ENCODE data around the gene MTA3.
"Not testable (repeated sequence)": the region's sequence is repeated elsewhere in the genome, so short reads cannot be mapped to it uniquely, and the experiment has no call there.

Gene MTA3

DNA sequence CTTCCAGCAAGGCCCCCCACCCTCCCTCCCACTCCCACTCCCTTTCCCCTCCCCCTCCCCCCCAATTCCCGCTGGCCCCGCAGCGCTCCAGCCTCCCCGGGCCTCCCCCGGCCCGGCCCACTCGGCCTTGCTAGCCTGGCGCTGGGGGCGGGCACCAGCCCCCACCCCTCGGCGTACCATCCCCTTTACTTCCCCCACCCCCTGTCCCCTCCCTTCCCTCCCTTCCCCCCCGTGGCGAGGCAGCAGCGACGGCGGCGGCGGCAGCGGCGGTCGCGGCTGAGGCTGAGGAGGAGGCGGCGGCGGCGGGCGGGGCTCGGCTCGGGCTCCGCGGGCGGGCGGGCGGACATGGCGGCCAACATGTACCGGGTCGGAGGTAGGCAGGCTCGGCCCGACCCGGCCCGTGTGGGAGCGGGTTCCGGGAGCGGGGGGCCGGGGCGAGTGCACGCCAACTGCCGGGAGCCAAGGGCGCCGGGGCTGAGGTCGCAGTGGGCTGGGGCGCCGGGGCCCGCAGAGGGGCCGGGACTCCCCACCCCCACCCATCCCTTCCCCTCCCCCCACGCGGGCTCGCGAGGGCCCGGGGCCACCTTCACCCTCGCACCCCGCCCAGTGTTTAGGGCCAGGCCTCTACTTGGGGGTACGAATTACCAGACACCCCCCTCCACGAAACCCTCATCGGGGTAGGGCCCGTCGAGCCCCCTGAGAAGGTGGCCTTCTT lies at the start of gene MTA3:
Gene MTA3, plus strand, starts transcription at position 232 of the 715 bp plus-strand sequence. Its CDS starts 114 bp downstream, at position 346.
- DNase-seq, result no peak

DNA sequence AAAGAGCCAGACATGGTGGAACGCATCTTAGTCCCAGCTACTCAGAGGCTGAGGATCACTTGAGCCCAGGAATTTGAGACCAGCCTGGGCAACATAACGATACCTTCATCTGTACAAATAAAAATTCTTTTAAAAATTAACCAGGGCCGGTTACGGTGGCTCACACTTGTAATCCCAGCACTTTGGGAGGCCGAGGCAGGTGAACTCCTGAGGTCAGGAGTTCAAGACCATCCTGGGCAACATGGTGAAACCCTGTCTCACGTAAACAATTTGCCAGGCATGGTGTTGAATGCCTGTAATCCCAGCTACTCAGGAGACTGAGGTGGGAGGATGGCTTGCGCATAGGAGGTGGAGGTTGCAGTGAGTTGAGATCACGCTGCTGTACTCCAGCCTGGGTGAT lies 48.8 kb upstream of the MTA3 start:
- no peak for DNase-seq

DNA sequence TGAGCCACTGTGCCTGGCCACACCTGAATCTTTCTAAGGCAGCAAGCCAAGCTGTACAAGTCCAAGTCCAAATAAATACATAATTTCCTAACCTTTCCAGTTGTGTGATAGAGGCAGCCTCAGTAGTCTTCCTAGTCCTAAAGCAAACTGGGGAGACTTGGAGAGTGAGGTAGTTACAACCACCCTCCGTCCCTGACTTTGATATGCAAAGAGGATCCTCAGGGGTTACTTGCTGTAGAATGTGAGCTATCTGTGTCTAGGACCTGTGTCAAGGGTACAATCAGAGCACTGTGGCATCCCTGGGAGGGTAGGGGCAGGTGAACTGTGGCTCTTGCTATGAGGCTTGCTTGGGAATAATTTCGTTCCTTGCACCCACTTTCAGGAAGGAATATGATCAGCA lies 46.4 kb upstream of the MTA3 start:
- DNase-seq, result no peak

DNA sequence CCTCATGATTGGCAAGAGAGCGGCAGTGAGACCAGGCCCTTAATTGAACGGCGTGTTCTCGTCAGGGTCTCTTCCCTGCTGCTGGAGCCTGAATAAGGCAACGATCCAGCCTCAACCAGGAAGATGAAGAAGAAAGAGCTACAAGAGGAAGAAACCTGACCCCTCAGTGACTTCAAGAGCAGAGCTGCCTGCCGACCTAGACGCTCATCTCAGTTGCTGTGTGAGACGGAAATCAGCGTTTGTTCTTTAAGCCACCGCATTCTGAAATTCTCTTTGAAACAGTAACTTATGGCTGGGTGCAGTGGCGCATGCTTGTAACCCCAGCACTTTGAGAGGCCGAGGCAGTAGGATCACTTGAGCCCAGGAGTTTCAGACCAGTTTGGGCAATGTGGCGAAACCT lies 45.1 kb upstream of the MTA3 start:
- DNase-seq, result no peak

DNA sequence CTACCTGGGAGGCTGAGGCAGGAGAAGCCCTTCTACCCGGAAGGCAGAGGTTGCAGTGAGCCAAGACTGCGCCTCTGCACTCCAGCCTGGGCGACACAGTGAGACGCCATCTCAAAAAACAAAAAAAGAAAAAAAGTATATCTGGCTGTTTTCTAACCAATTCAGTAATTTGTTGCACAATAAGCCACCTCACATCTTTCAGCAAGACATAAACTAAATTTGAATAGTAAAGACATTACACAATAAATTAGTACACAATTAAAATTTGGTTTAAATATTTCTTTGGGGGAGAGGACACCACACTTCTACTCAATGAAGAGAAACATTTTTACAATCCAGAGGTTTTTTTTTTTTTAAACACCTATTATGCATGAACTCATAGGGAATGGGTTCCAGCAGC lies 36.0 kb upstream of the MTA3 start:
- DNase-seq, result no peak

DNA sequence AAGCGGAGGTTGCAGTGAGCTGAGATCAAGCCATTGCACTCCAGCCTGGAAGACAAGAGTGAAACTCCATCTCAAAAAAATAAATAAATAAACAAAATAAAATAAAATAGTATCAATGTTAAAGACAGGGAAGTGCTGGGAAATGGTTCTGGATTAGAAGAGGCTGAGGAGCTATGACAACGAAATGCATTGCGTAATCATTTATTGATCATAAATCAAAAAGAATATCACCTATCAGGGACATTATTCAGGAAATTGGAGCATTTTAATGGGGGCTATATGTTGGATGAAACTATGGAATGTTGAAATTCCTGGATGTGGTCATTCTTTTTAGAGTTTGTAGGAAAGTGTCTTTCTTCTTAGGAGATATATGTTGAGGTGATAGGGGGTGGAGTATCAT lies 30.9 kb upstream of the MTA3 start:
- DNase-seq, result no peak

DNA sequence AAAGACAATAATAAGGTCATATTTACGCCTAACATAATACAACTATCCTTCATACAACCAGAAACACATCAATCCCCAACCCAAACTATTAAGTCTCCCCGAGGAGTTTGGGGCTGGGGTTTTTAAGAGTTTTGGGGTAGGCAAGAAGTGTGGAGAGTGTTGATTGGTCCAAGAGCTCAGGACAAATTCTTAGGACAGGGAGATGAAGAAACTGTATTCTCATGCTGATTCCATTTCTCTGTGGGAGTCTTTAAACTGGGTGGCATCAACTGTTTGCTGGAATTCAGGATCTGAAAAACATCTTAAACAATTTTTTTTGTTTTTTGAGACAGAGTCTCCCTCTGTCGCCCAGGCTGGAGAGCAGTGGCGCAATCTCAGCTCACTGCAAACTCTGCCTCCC lies 25.6 kb upstream of the MTA3 start:
- DNase-seq, result no peak

GRCh38 chr2:42545023-42545721 lies 23.3 kb upstream of the MTA3 start:
- no peak for DNase-seq

DNA sequence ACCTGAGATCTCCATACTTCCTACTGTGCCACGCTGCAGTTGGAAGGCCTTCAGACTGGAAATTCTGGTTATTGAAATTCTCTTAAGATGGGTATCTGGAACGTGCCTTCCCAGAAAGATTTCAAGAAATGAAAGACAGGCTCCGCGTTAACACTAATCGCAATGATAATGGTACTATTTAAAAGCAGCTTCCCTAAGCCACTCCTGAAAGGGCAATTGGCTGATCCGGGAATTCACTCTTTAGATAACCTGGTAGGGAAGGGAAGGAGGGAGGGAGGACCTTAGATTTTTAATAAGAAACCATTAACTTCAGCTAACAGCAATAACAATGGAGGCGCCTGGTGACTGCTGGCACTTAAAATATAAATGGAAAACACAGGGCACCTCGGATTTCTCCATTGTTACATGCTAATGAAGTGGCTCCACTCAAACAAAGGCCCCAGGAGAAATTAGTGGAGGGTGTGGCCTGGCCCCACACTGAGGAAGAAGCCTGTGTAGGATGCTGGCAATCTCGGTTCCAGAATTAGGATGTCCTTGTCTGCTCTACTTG lies 22.5 kb upstream of the MTA3 start:
- no peak for DNase-seq

- DNase-seq, result no peak
Measured at GRCh38 chr2:42547014-42547413, 21.4 kb upstream of the MTA3 start.

DNA sequence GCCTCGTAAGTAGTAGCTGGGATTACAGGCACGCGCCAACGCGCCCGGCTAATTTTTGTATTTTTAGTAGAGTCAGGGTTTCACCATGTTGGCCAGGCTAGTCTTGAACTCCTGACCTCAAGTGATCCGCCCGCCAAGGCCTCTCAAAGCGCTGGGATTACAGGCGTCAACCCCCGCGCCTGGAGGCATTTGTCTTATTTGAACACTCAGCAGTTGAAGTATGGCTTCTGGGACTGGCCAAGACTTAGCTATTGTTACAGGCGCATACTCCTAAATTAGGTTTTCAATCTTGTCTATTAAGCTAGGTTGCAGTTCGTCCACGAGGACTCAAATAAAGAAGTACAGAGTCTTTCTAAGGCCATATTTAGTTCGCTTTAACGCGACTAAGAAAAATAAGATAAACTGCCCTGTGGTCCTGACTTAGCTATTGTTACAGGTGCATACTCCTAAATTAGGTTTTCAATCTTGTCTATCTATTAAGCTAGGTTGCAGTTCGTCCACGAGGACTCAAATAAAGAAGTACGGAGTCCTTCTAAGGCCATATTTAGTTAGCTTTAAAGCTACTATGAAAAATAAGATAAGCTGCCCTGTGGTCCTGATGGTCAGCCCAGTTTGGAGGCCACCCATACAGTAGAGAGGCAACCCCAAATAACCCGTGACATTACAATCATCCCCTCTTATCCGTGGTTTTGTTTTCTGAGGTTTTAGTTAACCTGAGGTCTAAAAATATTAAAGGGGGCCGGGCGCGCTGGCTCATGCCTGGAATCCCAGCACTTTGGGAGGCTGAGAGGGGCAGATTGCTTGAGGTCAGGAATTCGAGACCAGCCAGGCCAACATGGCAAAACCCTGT lies 20.8 kb upstream of the MTA3 start:
- no peak for DNase-seq

GRCh38 chr2:42550870-42551269 lies 17.6 kb upstream of the MTA3 start:
- DNase-seq, result no peak

- no peak for DNase-seq
Measured at GRCh38 chr2:42554392-42554791, 14.0 kb upstream of the MTA3 start.

GRCh38 chr2:42556315-42556890 lies 12.0 kb upstream of the MTA3 start:
- DNase-seq, result no peak

DNA sequence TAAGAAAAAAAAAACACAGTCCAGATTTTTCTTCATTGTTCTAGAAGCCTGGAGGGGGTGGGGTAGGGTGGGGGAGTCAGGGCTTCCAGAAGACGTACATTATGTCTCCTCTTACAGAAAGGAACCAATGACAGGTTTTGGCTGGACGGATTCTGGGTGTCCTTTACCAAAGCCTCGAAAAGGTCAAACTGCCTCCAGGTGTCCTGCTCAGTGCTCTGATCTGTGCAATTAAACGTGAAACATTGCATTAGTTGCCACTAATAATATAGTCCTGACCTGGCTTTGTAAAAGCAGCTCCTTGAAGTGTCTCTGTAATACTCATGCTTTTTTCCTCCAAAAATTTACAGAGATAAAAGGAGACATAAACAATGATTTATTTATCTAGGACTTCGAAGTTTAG lies 11.1 kb upstream of the MTA3 start:
- DNase-seq, result no peak

DNA sequence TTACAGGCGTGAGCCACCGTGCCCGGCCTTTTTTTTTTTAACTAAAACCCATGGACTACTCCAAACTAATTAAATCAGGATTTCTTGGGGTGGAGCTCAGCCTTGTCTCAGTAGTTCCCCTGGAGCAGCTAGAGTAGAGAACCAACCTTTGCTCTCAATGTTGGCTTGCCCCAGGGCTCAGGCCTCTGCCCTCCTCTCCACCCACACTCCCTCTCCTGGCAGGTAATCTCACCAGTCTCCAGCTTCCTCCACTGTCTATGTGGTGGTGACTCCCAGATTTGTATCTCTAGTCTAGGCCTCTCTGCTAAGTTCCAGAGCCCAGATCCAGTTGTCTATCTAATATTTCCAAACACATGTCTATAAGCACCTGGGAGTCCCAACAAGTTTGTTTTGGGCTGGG lies 9.6 kb upstream of the MTA3 start:
- DNase-seq, result no peak

- not testable (repeated sequence) for DNase-seq
Measured at GRCh38 chr2:42560133-42560532, 8.3 kb upstream of the MTA3 start.

DNA sequence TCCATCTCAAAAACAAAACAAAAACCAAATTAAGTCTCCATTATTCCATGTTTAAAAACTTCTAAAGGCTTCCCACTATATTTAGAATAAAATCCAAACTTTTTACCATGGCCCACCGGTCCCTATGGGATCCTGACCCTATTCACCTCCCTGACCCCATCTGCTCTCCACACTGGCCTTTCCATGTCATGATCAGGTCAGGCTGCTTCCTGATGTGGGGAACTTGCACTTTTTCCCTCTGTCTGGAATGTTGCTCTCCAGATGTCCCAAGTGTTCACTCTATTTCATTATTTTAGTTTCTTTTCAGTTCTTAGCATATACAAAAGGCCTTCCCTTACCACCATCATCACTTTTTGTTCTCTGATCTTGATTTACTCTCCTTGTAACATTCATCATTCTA lies 7.5 kb upstream of the MTA3 start:
- DNase-seq, result no peak

DNA sequence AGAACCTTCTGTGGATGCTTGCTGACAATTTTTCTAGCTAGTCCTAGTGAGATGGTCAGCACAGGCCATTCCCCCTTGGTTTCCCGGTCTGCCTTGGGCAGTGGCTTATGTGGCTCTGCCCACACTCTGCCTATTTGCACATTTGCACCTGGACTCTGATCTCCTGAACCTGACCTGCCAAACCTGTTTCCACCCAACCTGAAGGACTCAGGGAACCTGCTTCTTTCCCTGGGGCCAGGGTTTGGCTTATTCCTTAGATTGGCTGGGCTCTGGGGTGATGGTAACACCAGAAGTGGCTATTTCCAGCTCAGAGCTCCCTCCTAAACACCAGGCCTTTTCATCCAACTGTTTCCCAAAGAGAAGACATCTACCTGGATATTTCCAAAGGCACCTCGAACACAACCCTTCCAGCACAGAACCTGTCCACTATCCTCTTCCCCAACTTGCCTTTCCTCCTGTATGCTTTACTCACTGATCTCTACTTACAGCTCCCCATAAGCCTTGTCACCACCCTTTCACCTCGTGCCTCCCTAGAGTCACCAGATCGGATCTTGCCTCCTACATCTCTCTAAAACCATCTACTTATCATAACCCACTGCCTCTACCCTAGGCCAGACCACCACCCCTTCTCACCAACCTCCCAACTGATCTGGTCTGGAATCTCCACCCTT lies 5.8 kb upstream of the MTA3 start:
- no peak for DNase-seq

DNA sequence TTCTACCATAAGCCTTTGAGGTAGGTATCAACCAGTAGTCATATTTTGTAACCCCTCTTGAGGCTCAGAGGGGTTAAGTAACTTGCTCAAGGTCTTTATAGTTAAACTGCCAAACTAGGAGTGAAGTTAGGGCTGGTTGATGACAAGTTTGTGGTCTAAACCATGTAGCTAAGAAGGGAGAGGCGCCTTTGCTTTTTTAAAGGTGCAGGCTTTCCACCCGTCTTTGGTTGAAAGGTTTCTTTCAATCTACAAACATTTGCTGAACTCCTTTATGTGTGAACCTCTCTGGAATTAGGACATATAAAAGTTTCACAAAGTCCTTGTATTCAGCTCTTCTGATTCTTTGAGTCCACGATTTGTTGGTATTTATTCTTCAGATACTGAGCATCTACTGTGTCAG lies 2.4 kb upstream of the MTA3 start:
- DNase-seq, result no peak

DNA sequence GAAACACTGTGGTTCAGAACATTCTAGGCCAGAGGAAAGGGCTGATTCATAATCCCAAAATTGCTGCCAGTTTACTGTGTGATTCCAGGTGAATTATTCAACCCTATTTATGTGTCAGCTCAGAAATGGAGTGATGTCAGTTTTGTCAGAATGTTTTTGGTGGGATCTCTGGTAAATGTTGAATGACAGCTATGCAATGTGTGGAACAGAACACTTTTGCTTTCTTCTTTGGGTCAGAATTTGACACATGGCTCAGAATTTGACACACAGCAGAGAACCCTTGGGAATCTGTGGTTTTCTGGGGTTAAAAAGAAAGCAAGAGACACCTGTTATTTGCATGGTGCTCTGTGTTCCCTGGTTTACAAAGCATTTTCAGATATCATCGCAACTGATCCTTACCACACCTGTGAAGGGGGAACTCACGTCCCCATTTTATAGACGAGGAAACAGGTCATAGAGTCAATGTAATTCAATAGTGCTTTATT lies 1.6 kb upstream of the MTA3 start:
- DNase-seq, result no peak

DNA sequence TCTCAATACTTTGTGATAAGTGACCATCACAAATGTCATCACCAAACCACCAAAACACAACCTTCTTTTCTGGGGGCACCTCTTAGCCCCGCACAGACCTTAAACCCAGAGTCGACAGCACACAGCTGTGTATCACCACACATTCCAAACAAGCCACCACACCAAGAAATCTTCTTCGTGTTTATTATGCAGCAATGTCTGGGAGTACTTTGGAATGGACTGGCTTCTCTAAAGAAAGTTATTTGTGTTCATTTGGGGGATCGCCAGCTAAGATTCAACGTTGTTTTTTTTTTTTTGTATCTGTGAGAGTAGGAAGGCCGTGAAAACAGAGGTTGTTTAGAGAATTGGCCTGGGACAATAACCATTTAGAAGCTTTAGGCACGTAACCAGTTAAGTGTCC lies 1.1 kb upstream of the MTA3 start:
- DNase-seq, result no peak
